HepG2 (cell line): ENCODE data around the gene ZNRF3. TPM values are rescaled to one million over a fixed set of nuclear protein-coding genes. Genes with fewer than 3 reads are reported as not detected.

Experiments
- BCL6 ChIP-seq: IDR thresholded peaks from 2 replicates; pipeline ENCODE4 v1.6.1; 2016; ENCODE audit warnings: missing genetic modification reagents, missing compliant biosample characterization
- E2F5 ChIP-seq: sonication (generic); formaldehyde crosslinking; conservative IDR thresholded peaks from 2 replicates; pipeline ENCODE4 v1.4.0; 2020; ENCODE audit warnings: missing genetic modification reagents
- MYC ChIP-seq: sonication (generic); formaldehyde crosslinking; IDR thresholded peaks from 2 replicates; pipeline ENCODE4 v1.9.0; 2021; ENCODE audit warnings: missing genetic modification reagents, borderline replicate concordance
- MZF1 ChIP-seq: sonication (generic); formaldehyde crosslinking; IDR thresholded peaks from 2 replicates; pipeline ENCODE4 v1.8.1; 2023; ENCODE audit warnings: mild to moderate bottlenecking, missing genetic modification reagents, borderline replicate concordance
- SMAD1 ChIP-seq: sonication (generic); formaldehyde crosslinking; IDR thresholded peaks from 2 replicates; pipeline ENCODE4 v1.4.0; 2020; ENCODE audit warnings: missing genetic modification reagents, low read depth, mild to moderate bottlenecking, borderline replicate concordance
- SOX6 ChIP-seq, 2 experiments: fragments of 450-650 bp in 1 of 2; sonication (generic) in 1 of 2; formaldehyde crosslinking in 1 of 2; IDR thresholded peaks; 2 replicates each; pipeline versions ENCODE4 v1.4.0 to v1.6.1; 2017 to 2020; ENCODE audit warnings: antibody characterized with exemption in 1 of 2, mild to moderate bottlenecking in 1 of 2, missing genetic modification reagents in 1 of 2
- TAF1 ChIP-seq: sonication (generic); formaldehyde crosslinking; IDR thresholded peaks from 2 replicates; pipeline ENCODE4 v1.4.0; 2020; ENCODE audit warnings: missing genetic modification reagents
- UBTF ChIP-seq: sonication (generic); formaldehyde crosslinking; IDR thresholded peaks from 2 replicates; pipeline ENCODE4 v1.4.0; 2020; ENCODE audit warnings: mild to moderate bottlenecking, missing genetic modification reagents
- XBP1 ChIP-seq: sonication (generic); formaldehyde crosslinking; IDR thresholded peaks from 2 replicates; pipeline ENCODE4 v1.5.0; 2020; ENCODE audit warnings: missing genetic modification reagents
- ZFAT ChIP-seq: sonication (generic); formaldehyde crosslinking; conservative IDR thresholded peaks from 2 replicates; pipeline ENCODE4 v1.8.1; 2023; ENCODE audit warnings: missing genetic modification reagents, inconsistent platforms
- ZKSCAN8 ChIP-seq: IDR thresholded peaks from 2 replicates; pipeline ENCODE4 v1.6.1; 2016; ENCODE audit warnings: borderline replicate concordance, missing genetic modification reagents, missing compliant biosample characterization
- ZNF121 ChIP-seq: sonication (generic); formaldehyde crosslinking; IDR thresholded peaks from 2 replicates; pipeline ENCODE4 v1.5.0; 2020; ENCODE audit warnings: mild to moderate bottlenecking, missing genetic modification reagents
- ZNF282 ChIP-seq: fragments of 450-650 bp; IDR thresholded peaks from 2 replicates; pipeline ENCODE4 v1.6.1; 2018; ENCODE audit not compliant: partially characterized antibody
- ZNF326 ChIP-seq: sonication (generic); formaldehyde crosslinking; IDR thresholded peaks from 2 replicates; pipeline ENCODE4 v1.4.0; 2020; ENCODE audit warnings: missing genetic modification reagents, borderline replicate concordance
- ZNF543 ChIP-seq: sonication (generic); formaldehyde crosslinking; IDR thresholded peaks from 2 replicates; pipeline ENCODE4 v1.4.0; 2020; ENCODE audit warnings: mild to moderate bottlenecking, missing genetic modification reagents
- ZNF746 ChIP-seq: sonication (generic); formaldehyde crosslinking; IDR thresholded peaks from 2 replicates; pipeline ENCODE4 v1.8.0; 2022; ENCODE audit warnings: mild to moderate bottlenecking, missing genetic modification reagents
- ZNF777 ChIP-seq: sonication (generic); formaldehyde crosslinking; IDR thresholded peaks from 2 replicates; pipeline ENCODE4 v1.4.0; 2020; ENCODE audit warnings: missing genetic modification reagents
- ZNF879 ChIP-seq: sonication (generic); formaldehyde crosslinking; IDR thresholded peaks from 2 replicates; pipeline ENCODE4 v1.8.1; 2023; ENCODE audit warnings: missing genetic modification reagents
- polyA plus RNA-seq, 8 experiments: library from polyadenylated mRNA; depleted of rRNA in 3 of 8; stranded (reverse) in 7 of 8; unstranded in 1 of 8; fragments of >200 nt; fragmentation: Illumina TruSeq in 4 of 8; extraction: Trizol in 4 of 8; gene quantifications; 2 replicates each; pipeline versions ENCODE4 v1.2.1 to v1.2.3, GENCODE V29; 2011 to 2016; ENCODE audit warnings: low read depth in 4 of 8, missing spikeins in 1 of 8, mixed read lengths in 1 of 8; ENCODE audit not compliant: insufficient read depth in 1 of 8
- total RNA-seq, 5 experiments: library from RNA; depleted of rRNA; stranded (reverse); fragments of >200 nt; fragmentation: Illumina TruSeq; extraction: Trizol; gene quantifications; 2 replicates each; pipeline ENCODE4 v1.2.3, GENCODE V29; 2016; ENCODE audit warnings: low read depth in 1 of 5
- TF ChIP-seq, protein P1 (sequence below): sonication (generic); formaldehyde crosslinking; IDR thresholded peaks from 2 replicates; pipeline ENCODE4 v1.4.0; 2020; ENCODE audit warnings: missing genetic modification reagents, mild to moderate bottlenecking, borderline replicate concordance
- TF ChIP-seq, protein P2 (sequence below): sonication (generic); formaldehyde crosslinking; IDR thresholded peaks from 2 replicates; pipeline ENCODE4 v1.8.0; 2022; ENCODE audit warnings: mild to moderate bottlenecking, missing genetic modification reagents

Gene ZNRF3
- total and polyA plus RNA-seq, 2 of the 13 experiments (the other 11 are each of a cell fraction or from before 2014, with no cell fraction given): 20.3 to 36.7 TPM

- TF ChIP-seq, protein P1, sequence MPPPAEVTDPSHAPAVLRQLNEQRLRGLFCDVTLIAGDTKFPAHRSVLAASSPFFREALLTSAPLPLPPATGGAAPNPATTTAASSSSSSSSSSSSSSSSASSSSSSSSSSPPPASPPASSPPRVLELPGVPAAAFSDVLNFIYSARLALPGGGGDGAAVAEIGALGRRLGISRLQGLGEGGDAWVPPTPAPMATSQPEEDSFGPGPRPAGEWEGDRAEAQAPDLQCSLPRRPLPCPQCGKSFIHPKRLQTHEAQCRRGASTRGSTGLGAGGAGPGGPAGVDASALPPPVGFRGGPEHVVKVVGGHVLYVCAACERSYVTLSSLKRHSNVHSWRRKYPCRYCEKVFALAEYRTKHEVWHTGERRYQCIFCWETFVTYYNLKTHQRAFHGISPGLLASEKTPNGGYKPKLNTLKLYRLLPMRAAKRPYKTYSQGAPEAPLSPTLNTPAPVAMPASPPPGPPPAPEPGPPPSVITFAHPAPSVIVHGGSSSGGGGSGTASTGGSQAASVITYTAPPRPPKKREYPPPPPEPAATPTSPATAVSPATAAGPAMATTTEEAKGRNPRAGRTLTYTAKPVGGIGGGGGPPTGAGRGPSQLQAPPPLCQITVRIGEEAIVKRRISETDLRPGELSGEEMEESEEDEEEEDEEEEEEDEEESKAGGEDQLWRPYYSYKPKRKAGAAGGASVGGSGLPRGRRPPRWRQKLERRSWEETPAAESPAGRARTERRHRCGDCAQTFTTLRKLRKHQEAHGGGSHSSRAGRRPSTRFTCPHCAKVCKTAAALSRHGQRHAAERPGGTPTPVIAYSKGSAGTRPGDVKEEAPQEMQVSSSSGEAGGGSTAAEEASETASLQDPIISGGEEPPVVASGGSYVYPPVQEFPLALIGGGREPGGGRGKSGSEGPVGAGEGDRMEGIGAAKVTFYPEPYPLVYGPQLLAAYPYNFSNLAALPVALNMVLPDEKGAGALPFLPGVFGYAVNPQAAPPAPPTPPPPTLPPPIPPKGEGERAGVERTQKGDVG (CRISPR knock-in tag): 0 out of 2 replicates have a peak, but pooled peaks have one; percentile 27
- no peak for TF ChIP-seq ZNF282
- peak; percentile 78 for TF ChIP-seq ZNF746 (CRISPR knock-in tag)
- peak; percentile 18; the same call in 1 of the 2 replicates for TF ChIP-seq ZNF543
- TF ChIP-seq ZNF326 (CRISPR knock-in tag): no peak
- TF ChIP-seq SMAD1 (CRISPR knock-in tag): no peak
- TF ChIP-seq ZNF121 (CRISPR knock-in tag): peak; percentile 66
- no peak for TF ChIP-seq E2F5 (CRISPR knock-in tag)
- 0 out of 2 replicates have a peak, but pooled peaks have one; percentile 49 for TF ChIP-seq ZNF879 (CRISPR knock-in tag)
- TF ChIP-seq MZF1: no peak
- peak; percentile 74 for TF ChIP-seq BCL6
- TF ChIP-seq SOX6 (IDR thresholded peaks at IDR 0.05): no peak
- peak; percentile 97 for TF ChIP-seq SOX6 (CRISPR knock-in tag; IDR thresholded peaks at IDR 0.05)
- TF ChIP-seq MYC: peak; percentile 79; the same call in 1 of the 2 replicates
- TF ChIP-seq ZNF777 (CRISPR knock-in tag): no peak
- peak; percentile 59 for TF ChIP-seq UBTF (CRISPR knock-in tag)
- no peak for TF ChIP-seq ZFAT
- peak; percentile 68; the same call in 1 of the 2 replicates for TF ChIP-seq TAF1
- peak; percentile 85; the same call in 1 of the 2 replicates for TF ChIP-seq ZKSCAN8 (CRISPR knock-in tag)
- TF ChIP-seq, protein P2, sequence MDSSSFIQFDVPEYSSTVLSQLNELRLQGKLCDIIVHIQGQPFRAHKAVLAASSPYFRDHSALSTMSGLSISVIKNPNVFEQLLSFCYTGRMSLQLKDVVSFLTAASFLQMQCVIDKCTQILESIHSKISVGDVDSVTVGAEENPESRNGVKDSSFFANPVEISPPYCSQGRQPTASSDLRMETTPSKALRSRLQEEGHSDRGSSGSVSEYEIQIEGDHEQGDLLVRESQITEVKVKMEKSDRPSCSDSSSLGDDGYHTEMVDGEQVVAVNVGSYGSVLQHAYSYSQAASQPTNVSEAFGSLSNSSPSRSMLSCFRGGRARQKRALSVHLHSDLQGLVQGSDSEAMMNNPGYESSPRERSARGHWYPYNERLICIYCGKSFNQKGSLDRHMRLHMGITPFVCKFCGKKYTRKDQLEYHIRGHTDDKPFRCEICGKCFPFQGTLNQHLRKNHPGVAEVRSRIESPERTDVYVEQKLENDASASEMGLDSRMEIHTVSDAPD: peak; percentile 88; the same call in 1 of the 2 replicates
- TF ChIP-seq XBP1: no peak
Measured at GRCh38 chr22:28864878-28865596, 18.3 kb upstream of the ZNRF3 start (continued).
